Measurements from ENCODE around the gene SORCS1.

GRCh38 chr10:106996510-106996909 is 168.0 kb downstream of the SORCS1 start:
- TF ChIP-seq POLR2AphosphoS5 (IDR thresholded peaks at IDR 0.05) = no peak
- TF ChIP-seq, protein P1, sequence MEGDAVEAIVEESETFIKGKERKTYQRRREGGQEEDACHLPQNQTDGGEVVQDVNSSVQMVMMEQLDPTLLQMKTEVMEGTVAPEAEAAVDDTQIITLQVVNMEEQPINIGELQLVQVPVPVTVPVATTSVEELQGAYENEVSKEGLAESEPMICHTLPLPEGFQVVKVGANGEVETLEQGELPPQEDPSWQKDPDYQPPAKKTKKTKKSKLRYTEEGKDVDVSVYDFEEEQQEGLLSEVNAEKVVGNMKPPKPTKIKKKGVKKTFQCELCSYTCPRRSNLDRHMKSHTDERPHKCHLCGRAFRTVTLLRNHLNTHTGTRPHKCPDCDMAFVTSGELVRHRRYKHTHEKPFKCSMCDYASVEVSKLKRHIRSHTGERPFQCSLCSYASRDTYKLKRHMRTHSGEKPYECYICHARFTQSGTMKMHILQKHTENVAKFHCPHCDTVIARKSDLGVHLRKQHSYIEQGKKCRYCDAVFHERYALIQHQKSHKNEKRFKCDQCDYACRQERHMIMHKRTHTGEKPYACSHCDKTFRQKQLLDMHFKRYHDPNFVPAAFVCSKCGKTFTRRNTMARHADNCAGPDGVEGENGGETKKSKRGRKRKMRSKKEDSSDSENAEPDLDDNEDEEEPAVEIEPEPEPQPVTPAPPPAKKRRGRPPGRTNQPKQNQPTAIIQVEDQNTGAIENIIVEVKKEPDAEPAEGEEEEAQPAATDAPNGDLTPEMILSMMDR (IDR thresholded peaks at IDR 0.05) = no peak
- no peak for TF ChIP-seq POLR2A (IDR thresholded peaks at IDR 0.05)

Measured in prostate gland (tissue), 2 donors.